ENCODE data around the gene ADGRF5. TPM values are rescaled to one million over a fixed set of nuclear protein-coding genes. Genes with fewer than 3 reads are reported as not detected.
"Not testable (repeated sequence)": the region's sequence is repeated elsewhere in the genome, so short reads cannot be mapped to it uniquely, and the experiment has no call there.

ADGRF5 gene
- total RNA-seq, 1 donor: under 0.01 TPM

DNA sequence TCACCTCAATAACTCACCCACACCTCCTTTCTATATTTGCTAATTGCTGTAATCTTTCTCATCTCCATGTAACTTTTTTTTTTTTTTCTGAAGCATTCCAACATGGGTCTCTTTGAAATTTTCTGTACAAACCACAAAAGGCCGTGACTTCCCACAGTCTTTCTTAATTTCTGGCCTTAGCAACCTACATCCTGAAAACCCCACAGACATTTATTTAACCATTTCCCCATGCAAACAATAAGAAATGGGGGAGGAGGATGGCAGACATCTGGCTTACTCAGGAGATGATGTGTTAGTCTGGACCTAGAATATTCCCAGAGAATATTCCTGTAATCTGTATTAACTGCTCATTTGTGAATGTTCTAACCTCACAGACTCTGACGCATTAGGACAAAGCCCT, 70.9 kb downstream of the ADGRF5 start:
- Histone ChIP-seq H3K79me2 (ENCODE audit: insufficient read depth, low read length) (no peaks in the 10 kb centered on the region), H3K9me3 (ENCODE audit: low read depth, low read length) (no peaks in the 10 kb centered on the region), H3K27ac (ENCODE audit: low read depth, low read length) (no peak overlapping the region), H3K36me3 (ENCODE audit: insufficient read depth, low read length) (no peaks in the 10 kb centered on the region), H3K27me3 (ENCODE audit: insufficient read depth, low read length) (no peaks in the 10 kb centered on the region), H3K4me1 (ENCODE audit: insufficient read depth, low read length) (no peaks in the 10 kb centered on the region), H2AFZ (ENCODE audit: low read length) (no peak overlapping the region), H3K4me2 (ENCODE audit: insufficient read depth, low read length) (no peak overlapping the region), H3K4me3 (ENCODE audit: insufficient read depth, low read length) (no peak overlapping the region), H4K20me1 (ENCODE audit: insufficient read depth, low read length) (no peaks in the 10 kb centered on the region)
- TF ChIP-seq, protein P1, sequence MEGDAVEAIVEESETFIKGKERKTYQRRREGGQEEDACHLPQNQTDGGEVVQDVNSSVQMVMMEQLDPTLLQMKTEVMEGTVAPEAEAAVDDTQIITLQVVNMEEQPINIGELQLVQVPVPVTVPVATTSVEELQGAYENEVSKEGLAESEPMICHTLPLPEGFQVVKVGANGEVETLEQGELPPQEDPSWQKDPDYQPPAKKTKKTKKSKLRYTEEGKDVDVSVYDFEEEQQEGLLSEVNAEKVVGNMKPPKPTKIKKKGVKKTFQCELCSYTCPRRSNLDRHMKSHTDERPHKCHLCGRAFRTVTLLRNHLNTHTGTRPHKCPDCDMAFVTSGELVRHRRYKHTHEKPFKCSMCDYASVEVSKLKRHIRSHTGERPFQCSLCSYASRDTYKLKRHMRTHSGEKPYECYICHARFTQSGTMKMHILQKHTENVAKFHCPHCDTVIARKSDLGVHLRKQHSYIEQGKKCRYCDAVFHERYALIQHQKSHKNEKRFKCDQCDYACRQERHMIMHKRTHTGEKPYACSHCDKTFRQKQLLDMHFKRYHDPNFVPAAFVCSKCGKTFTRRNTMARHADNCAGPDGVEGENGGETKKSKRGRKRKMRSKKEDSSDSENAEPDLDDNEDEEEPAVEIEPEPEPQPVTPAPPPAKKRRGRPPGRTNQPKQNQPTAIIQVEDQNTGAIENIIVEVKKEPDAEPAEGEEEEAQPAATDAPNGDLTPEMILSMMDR (IDR thresholded peaks at IDR 0.05; ENCODE audit: extremely low read depth, low read depth, low read length): no peak
- DNase-seq (ENCODE audit: insufficient read length, low spot score, missing footprints): no peak

GRCh38 chr6:46849361-46849690, 72.4 kb downstream of the ADGRF5 start:
- Histone ChIP-seq H3K4me3 (ENCODE audit: insufficient read depth, low read length) (no peak overlapping the region), H3K27me3 (ENCODE audit: insufficient read depth, low read length) (no peaks in the 10 kb centered on the region), H3K4me2 (ENCODE audit: insufficient read depth, low read length) (peak overlapping the region; percentile 60), H3K27ac (ENCODE audit: low read depth, low read length) (no peak overlapping the region), H3K79me2 (ENCODE audit: insufficient read depth, low read length) (no peaks in the 10 kb centered on the region), H3K9me3 (ENCODE audit: low read depth, low read length) (no peaks in the 10 kb centered on the region), H3K4me1 (ENCODE audit: insufficient read depth, low read length) (no peaks in the 10 kb centered on the region), H2AFZ (ENCODE audit: low read length) (no peak overlapping the region), H3K36me3 (ENCODE audit: insufficient read depth, low read length) (no peaks in the 10 kb centered on the region), H4K20me1 (ENCODE audit: insufficient read depth, low read length) (no peaks in the 10 kb centered on the region)
- DNase-seq (ENCODE audit: insufficient read length, low spot score, missing footprints): no peak
- TF ChIP-seq, protein P1 (IDR thresholded peaks at IDR 0.05; ENCODE audit: extremely low read depth, low read depth, low read length): no peak

DNA sequence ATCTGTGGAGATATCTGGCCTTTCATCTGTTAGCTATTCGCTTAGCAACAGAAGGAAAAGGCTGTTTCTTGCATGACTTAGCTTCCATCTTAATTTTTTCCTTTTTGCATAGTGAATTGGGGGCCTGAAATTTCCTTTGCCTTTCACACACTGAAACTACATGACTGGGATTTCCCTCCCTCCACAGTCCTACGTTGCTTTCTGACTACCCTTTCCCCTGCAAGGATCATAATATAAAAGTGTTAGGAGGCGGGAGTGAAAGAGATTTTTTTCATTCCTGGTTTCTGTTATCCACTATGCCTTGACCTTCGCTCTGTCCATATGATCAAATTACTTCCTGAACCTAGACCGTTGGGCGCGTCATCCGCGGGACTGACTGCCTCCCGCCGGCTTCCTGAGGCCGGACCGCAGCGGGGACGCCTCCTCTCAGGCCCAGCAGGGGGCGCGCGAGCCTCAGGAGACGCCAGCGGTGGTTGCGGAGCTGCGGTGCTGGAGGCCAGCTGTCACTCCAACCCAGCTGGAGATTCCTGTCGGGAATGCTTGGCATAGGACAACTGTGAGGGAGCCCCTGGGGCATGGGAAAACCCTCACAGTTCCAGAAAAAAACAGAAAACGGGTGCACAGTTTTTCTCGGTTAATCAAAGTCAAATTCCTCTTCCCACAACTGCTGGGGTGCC, 72.9 kb downstream of the ADGRF5 start:
- TF ChIP-seq, protein P1 (IDR thresholded peaks at IDR 0.05; ENCODE audit: extremely low read depth, low read depth, low read length): peak; percentile 88
- Histone ChIP-seq H3K4me3 (ENCODE audit: insufficient read depth, low read length) (peak overlapping the region; percentile 7), H3K27ac (ENCODE audit: low read depth, low read length) (no peak overlapping the region), H3K4me1 (ENCODE audit: insufficient read depth, low read length) (no peaks in the 10 kb centered on the region), H3K79me2 (ENCODE audit: insufficient read depth, low read length) (no peaks in the 10 kb centered on the region), H3K9me3 (ENCODE audit: low read depth, low read length) (no peaks in the 10 kb centered on the region), H2AFZ (ENCODE audit: low read length) (peak overlapping the region; percentile 45), H3K4me2 (ENCODE audit: insufficient read depth, low read length) (peak overlapping the region; percentile 60), H4K20me1 (ENCODE audit: insufficient read depth, low read length) (no peaks in the 10 kb centered on the region), H3K27me3 (ENCODE audit: insufficient read depth, low read length) (no peaks in the 10 kb centered on the region), H3K36me3 (ENCODE audit: insufficient read depth, low read length) (no peaks in the 10 kb centered on the region)
- peak; percentile 78 for DNase-seq (ENCODE audit: insufficient read length, low spot score, missing footprints)

- Histone ChIP-seq H3K4me1 (ENCODE audit: insufficient read depth, low read length) (no peaks in the 10 kb centered on the region), H3K27me3 (ENCODE audit: insufficient read depth, low read length) (no peaks in the 10 kb centered on the region), H4K20me1 (ENCODE audit: insufficient read depth, low read length) (no peaks in the 10 kb centered on the region), H3K4me3 (ENCODE audit: insufficient read depth, low read length) (no peak overlapping the region), H2AFZ (ENCODE audit: low read length) (no peak overlapping the region), H3K9me3 (ENCODE audit: low read depth, low read length) (no peaks in the 10 kb centered on the region), H3K4me2 (ENCODE audit: insufficient read depth, low read length) (no peak overlapping the region), H3K27ac (ENCODE audit: low read depth, low read length) (no peak overlapping the region), H3K36me3 (ENCODE audit: insufficient read depth, low read length) (no peaks in the 10 kb centered on the region), H3K79me2 (ENCODE audit: insufficient read depth, low read length) (no peaks in the 10 kb centered on the region)
- no peak for DNase-seq (ENCODE audit: insufficient read length, low spot score, missing footprints)
- TF ChIP-seq, protein P1 (IDR thresholded peaks at IDR 0.05; ENCODE audit: extremely low read depth, low read depth, low read length): no peak
These were observed 76.6 kb downstream of the ADGRF5 start for GRCh38 chr6:46845126-46845525.

DNA sequence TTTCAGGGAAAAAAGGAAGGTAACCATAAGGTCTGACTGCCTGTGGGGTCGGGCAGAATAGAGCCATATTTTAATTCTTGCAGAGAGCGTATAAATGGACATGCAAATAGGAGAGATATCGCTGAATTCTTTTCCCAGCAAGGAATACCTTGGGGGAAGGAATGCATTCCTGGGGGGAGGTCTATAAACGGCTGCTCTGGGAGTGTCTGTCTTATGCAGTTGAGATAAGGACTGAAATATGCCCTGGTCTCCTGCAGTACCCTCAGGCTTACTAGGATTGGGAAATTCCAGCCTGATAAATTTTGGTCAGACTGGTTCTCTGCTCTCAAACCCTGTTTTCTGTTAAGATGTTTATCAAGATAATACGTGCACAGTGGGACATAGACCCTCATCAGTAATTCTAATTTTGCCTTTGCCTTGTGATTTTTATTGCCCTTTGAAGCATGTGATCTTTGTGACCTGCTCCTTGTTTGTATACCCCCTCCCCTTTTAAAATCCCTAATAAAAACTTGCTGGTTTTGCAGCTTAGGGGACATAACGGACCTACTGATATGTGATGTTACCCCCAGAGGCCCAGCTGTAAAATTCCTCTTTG, 79.4 kb downstream of the ADGRF5 start:
- not testable (repeated sequence) for H3K27ac ChIP-seq (ENCODE audit: low read depth, low read length); DNase-seq (ENCODE audit: insufficient read length, low spot score, missing footprints)

More for the DNA sequence above, 79.4 kb downstream of the ADGRF5 start:
- H3K4me2 ChIP-seq (ENCODE audit: insufficient read depth, low read length); H2AFZ ChIP-seq (ENCODE audit: low read length); H4K20me1 ChIP-seq (ENCODE audit: insufficient read depth, low read length); H3K4me3 ChIP-seq (ENCODE audit: insufficient read depth, low read length); H3K79me2 ChIP-seq (ENCODE audit: insufficient read depth, low read length); H3K4me1 ChIP-seq (ENCODE audit: insufficient read depth, low read length); H3K36me3 ChIP-seq (ENCODE audit: insufficient read depth, low read length); H3K27me3 ChIP-seq (ENCODE audit: insufficient read depth, low read length); H3K9me3 ChIP-seq (ENCODE audit: low read depth, low read length): not testable (repeated sequence)

All from osteoblast (primary cell).